NCI-H526 (cell line): ENCODE measurements around the gene CLDN14.
"Not testable (repeated sequence)": the region's sequence is repeated elsewhere in the genome, so short reads cannot be mapped to it uniquely, and the experiment has no call there.

Source experiments
- DNase-seq, 2 experiments: peaks; one replicate each; lab custom pipeline; 2025; lab: John Stamatoyannopoulos, UW

CLDN14 gene

GRCh38 chr21:36501589-36501892 is 21.6 kb upstream of the CLDN14 start:
- no peak for DNase-seq

GRCh38 chr21:36499578-36500471 is 19.9 kb upstream of the CLDN14 start:
- no peak for DNase-seq

- no peak for DNase-seq
Measured at GRCh38 chr21:36494557-36494956, 14.6 kb upstream of the CLDN14 start.

DNA sequence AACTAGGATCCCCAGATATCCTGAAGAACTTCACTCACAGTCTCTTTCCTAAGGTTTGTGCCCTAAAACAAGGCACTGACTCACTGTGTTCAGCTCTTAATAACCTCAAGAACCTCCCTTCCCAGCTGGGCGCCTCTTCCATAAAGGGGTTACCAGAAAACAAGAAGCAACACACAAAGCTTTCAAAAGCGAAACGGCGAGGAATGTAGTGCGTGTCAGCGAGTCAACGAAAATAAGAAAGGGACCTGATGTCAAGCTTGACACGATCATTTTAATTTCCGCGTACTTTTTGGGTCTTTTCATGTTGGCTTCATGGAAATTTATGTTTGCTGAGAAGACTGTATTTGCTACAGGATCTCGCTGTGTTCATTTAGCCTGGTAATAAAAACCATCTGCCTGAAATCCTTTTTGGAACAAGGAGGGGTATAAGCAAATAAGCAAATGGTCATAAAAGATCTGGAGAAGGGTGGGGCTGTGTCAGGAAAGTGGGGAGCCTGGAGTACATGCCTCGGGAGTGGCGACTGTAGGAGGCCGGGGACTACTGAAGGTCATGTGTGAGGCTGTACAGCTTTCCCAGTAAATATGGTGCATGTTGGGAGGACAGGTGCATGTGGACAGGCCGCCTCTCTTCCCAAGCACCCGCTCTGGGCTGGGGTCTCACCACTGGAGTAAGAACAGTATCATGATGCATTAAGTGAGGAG is 11.4 kb upstream of the CLDN14 start:
- peak; percentile 52 to 53 for DNase-seq

DNA sequence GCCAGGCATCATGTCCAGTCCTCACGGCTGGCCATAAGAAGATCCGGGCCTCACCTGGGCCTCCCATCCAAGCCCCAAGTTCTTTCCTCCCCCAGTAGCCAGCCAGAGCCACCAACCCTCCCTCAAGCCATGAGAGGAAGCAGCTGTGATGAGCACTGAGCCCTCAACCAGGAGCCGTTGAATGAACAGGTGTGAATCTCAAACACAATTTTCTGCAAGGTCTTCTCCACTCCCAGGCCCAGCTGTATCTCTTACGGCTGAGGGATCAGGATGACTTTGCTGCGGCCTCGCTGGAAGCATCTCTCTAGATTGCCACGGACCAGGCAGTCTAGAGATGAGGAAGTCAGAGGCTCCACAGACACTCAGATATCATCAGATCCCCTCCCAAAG is 9.8 kb upstream of the CLDN14 start:
- no peak for DNase-seq

- no peak for DNase-seq
Measured at GRCh38 chr21:36489103-36489775, 9.3 kb upstream of the CLDN14 start.

DNA sequence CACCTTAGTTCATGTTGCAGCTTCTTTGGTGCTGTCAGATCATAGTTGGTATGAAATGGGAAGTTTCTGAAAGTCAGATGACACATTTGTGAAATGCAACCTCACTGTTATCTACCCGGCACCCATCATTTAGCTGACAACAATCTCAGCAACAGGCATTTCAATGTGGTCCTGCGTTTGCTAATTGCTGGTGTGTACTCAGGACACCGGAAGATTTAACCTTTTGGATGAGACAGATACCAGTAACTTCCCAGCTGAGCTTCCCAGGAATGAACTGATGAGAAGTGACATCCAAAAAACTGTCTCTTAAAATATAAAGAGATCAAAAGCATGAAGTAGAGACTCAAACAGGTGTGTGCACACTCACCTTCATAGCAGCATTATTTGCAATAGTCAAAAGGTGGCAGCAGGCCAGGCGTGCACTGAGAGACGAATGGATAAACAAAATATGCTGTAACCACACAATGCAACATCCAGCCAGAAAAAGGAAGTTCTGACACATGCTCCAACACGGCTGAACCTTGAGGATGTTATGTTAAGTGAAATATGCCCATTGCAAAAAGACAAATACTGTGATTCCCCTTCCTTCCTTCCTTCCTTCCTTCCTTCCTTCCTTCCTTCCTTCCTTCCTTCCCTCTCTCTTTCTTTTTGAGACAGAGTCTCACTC is 7.9 kb upstream of the CLDN14 start:
- no peak for DNase-seq

GRCh38 chr21:36486246-36486645 is 6.3 kb upstream of the CLDN14 start:
- no peak for DNase-seq

- no peak for DNase-seq
Measured at GRCh38 chr21:36485476-36485875, 5.6 kb upstream of the CLDN14 start.

DNA sequence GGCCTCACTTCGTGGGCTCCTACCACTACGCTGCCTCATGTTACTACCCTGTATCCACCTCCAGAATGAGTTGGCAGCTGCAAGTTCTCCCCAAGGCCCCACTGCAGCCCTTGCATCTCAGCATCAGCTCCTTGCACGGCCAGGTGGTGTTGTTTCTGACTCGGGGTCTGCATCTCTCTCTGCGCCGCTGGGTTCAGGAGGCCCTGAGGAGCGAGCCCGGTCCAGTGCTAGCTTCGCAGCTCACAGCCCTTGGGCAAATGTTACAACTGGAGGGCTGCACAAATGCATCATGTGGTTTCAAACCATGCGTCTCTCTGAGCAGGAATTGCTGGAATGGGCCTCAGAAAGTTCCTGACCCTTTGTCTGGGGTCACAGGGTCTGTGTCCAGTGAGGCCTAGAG is 3.2 kb upstream of the CLDN14 start:
- DNase-seq = no peak

- no peak for DNase-seq
Measured at GRCh38 chr21:36482673-36483072, 2.8 kb upstream of the CLDN14 start.

DNA sequence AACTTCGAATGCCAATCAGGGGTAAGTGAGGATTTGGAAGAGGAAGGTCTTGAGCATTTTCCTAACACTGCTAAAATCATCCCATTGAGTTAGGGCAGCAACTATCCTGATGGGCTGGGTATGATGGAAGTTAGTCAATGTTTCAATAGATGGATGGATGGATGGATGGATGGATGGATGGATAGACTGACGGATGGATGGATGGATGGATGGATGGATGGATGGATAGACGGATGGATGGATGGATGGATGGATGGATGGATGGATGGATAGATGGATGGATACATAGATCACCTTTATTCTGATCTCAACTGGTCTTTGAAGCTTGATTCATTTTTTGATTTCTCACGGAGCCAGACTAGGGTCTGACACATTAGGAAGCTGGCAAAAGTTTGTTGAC is 2.3 kb upstream of the CLDN14 start:
- no peak for DNase-seq

- DNase-seq = no peak
Measured at GRCh38 chr21:36481639-36482038, 1.7 kb upstream of the CLDN14 start.

DNA sequence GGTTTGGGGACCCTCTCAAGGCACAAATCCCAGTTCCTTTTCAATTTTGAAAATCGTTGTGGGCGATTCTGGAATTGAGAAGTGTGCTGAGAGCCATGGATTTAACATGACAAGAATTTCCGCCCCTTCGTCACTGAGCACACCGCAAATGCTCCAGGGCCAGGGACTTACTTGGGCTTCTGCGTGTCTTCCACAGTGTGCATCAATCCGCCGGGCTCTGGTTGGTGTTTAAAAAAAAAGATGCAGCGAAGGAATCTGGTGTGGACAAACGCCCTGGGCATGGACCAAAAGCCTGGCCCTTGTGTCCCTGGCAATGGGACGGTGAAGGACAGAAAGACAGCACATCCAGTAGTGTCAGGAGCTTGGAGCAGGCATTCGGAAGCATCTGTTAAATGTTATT is 696 bp upstream of the CLDN14 start:
- DNase-seq = no peak

DNA sequence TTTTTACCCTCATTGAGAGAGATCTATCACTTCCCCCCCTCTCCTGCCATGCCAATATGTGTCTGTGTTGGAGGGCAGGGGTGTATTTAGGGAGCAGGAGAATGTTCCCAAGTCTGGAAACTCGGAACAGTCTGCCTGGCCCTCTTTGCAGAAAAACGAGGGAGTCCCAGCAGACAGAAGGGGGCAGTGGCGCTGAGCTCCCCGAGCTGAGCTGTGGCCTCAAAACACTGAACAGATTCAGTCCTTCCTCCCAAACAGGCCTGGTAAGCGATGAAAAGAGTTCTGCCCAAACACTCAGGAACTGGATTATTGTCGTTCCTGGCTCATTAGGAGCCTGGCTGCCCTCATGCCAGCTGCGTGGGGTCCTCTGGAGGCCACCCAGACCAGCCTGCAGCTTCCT is 981 bp downstream of the CLDN14 start:
- DNase-seq = peak in 1 of 2 experiments; percentile 17

- no peak for DNase-seq
Measured at GRCh38 chr21:36478207-36478701, 1.7 kb downstream of the CLDN14 start.

- no peak for DNase-seq
Measured at GRCh38 chr21:36477559-36477958, 2.4 kb downstream of the CLDN14 start.

GRCh38 chr21:36477001-36477400 is 2.9 kb downstream of the CLDN14 start:
- DNase-seq = no peak

GRCh38 chr21:36476541-36476940 is 3.4 kb downstream of the CLDN14 start:
- not testable (repeated sequence) for DNase-seq

DNA sequence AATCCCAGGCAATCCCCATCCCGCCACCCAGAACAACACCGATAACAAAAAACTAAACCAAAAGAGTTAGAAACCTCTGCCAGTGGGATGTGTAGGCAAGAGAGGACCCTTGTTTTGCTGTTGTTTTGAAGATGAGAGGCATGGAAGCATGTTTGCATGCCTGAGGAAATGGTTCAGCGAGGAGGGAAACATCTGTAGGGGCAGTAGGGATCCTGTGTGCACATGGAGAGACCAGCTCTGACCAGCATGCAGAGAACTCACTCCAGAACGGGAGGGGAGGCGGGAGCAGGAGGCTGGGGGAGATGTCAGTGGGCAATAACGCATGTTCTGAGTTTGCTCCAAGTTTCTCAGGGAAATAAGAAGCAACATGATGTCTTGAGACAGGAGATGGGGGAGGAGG is 5.3 kb downstream of the CLDN14 start:
- no peak for DNase-seq

GRCh38 chr21:36473203-36473602 is 6.7 kb downstream of the CLDN14 start:
- DNase-seq = no peak

- no peak for DNase-seq
Measured at GRCh38 chr21:36472377-36472776, 7.5 kb downstream of the CLDN14 start.
